ENCODE results near the gene PRKAG2.

PRKAG2 gene

GRCh38 chr7:151921451-151921850 is 44.5 kb upstream of the PRKAG2 start:
- Histone ChIP-seq H3K9me3 (ENCODE audit: insufficient read depth, low read depth, low read length) (no peaks in the 10 kb centered on the region), H3K4me2 (ENCODE audit: low read depth, low read length, poor library complexity, severe bottlenecking) (no peak overlapping the region), H3K27me3 (ENCODE audit: insufficient read depth, low read length, poor library complexity, severe bottlenecking) (no peaks in the 10 kb centered on the region), H2AFZ (ENCODE audit: low read length) (no peak overlapping the region), H4K20me1 (ENCODE audit: insufficient read depth, low read length, poor library complexity, severe bottlenecking) (no peaks in the 10 kb centered on the region), H3K36me3 (ENCODE audit: insufficient read depth, low read length) (no peaks in the 10 kb centered on the region), H3K4me1 (ENCODE audit: insufficient read depth, low read length, poor library complexity, severe bottlenecking) (no peaks in the 10 kb centered on the region), H3K9me2 (replicated peaks; ENCODE audit: low read depth, low read length) (no peaks in the 10 kb centered on the region), H3K4me3 (ENCODE audit: low read length, poor library complexity, severe bottlenecking) (no peak overlapping the region), H3K9ac (ENCODE audit: low read depth, low read length, poor library complexity, severe bottlenecking) (no peak overlapping the region), H3K79me2 (ENCODE audit: insufficient read depth, low read length) (no peaks in the 10 kb centered on the region), H3F3A (ENCODE audit: low read depth) (no peaks in the 10 kb centered on the region)
- no peak for TF ChIP-seq EZH2phosphoT487 (IDR thresholded peaks at IDR 0.05; ENCODE audit: borderline replicate concordance)

- Histone ChIP-seq H3K9ac (ENCODE audit: low read depth, low read length, poor library complexity, severe bottlenecking) (no peak overlapping the region), H3K27me3 (ENCODE audit: insufficient read depth, low read length, poor library complexity, severe bottlenecking) (no peaks in the 10 kb centered on the region), H4K20me1 (ENCODE audit: insufficient read depth, low read length, poor library complexity, severe bottlenecking) (no peaks in the 10 kb centered on the region), H2AFZ (ENCODE audit: low read length) (no peak overlapping the region), H3K4me2 (ENCODE audit: low read depth, low read length, poor library complexity, severe bottlenecking) (no peak overlapping the region), H3K79me2 (ENCODE audit: insufficient read depth, low read length) (no peaks in the 10 kb centered on the region), H3K9me2 (replicated peaks; ENCODE audit: low read depth, low read length) (no peaks in the 10 kb centered on the region), H3K4me1 (ENCODE audit: insufficient read depth, low read length, poor library complexity, severe bottlenecking) (no peaks in the 10 kb centered on the region), H3K4me3 (ENCODE audit: low read length, poor library complexity, severe bottlenecking) (no peak overlapping the region), H3K36me3 (ENCODE audit: insufficient read depth, low read length) (no peaks in the 10 kb centered on the region), H3F3A (ENCODE audit: low read depth) (no peaks in the 10 kb centered on the region), H3K9me3 (ENCODE audit: insufficient read depth, low read depth, low read length) (no peaks in the 10 kb centered on the region)
- TF ChIP-seq CTCF (conservative IDR thresholded peaks at IDR 0.05; ENCODE audit: low read length) = no peak
- no peak for TF ChIP-seq EZH2phosphoT487 (IDR thresholded peaks at IDR 0.05; ENCODE audit: borderline replicate concordance)
These were observed 43.6 kb upstream of the PRKAG2 start for GRCh38 chr7:151920488-151920887.

DNA sequence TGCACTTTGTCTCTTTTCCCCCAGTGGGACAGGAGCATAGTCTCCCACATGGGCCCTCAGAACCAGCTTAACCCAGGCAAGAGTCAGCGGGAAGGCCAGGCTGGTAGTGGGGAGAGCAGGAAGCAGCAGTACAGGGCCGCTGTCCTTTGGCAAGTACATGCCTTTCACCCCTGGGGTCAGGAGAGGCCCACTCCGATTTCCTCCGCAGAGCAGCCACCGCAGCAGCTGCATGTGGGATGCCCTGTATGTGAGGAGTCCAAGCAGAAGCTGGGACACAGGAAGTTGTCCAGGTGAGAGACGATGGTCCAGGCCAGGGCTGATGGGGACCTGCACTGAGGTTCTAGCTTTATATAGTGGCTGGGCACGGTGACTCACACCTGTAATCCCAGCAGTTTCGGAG is 42.7 kb upstream of the PRKAG2 start:
- H2AFZ ChIP-seq (ENCODE audit: low read length) = no peak overlapping the region
- no peaks in the 10 kb centered on the region for H3K9me2 ChIP-seq (replicated peaks; ENCODE audit: low read depth, low read length)
- H3K9me3 ChIP-seq (ENCODE audit: insufficient read depth, low read depth, low read length) = no peaks in the 10 kb centered on the region
- H3K4me3 ChIP-seq (ENCODE audit: low read length, poor library complexity, severe bottlenecking) = no peak overlapping the region
- H3K36me3 ChIP-seq (ENCODE audit: insufficient read depth, low read length) = no peaks in the 10 kb centered on the region
- TF ChIP-seq EZH2phosphoT487 (IDR thresholded peaks at IDR 0.05; ENCODE audit: borderline replicate concordance) = no peak
- no peak for TF ChIP-seq CTCF (conservative IDR thresholded peaks at IDR 0.05; ENCODE audit: low read length)
- no peaks in the 10 kb centered on the region for H3K79me2 ChIP-seq (ENCODE audit: insufficient read depth, low read length)
- no peaks in the 10 kb centered on the region for H4K20me1 ChIP-seq (ENCODE audit: insufficient read depth, low read length, poor library complexity, severe bottlenecking)
- no peaks in the 10 kb centered on the region for H3K4me1 ChIP-seq (ENCODE audit: insufficient read depth, low read length, poor library complexity, severe bottlenecking)
- no peaks in the 10 kb centered on the region for H3F3A ChIP-seq (ENCODE audit: low read depth)
- H3K9ac ChIP-seq (ENCODE audit: low read depth, low read length, poor library complexity, severe bottlenecking) = no peak overlapping the region
- no peak overlapping the region for H3K4me2 ChIP-seq (ENCODE audit: low read depth, low read length, poor library complexity, severe bottlenecking)
- no peaks in the 10 kb centered on the region for H3K27me3 ChIP-seq (ENCODE audit: insufficient read depth, low read length, poor library complexity, severe bottlenecking)

- Histone ChIP-seq H3K4me1 (ENCODE audit: insufficient read depth, low read length, poor library complexity, severe bottlenecking) (no peaks in the 10 kb centered on the region), H3F3A (ENCODE audit: low read depth) (no peaks in the 10 kb centered on the region), H3K36me3 (ENCODE audit: insufficient read depth, low read length) (no peaks in the 10 kb centered on the region), H3K9me3 (ENCODE audit: insufficient read depth, low read depth, low read length) (no peaks in the 10 kb centered on the region), H2AFZ (ENCODE audit: low read length) (no peak overlapping the region), H3K27me3 (ENCODE audit: insufficient read depth, low read length, poor library complexity, severe bottlenecking) (no peaks in the 10 kb centered on the region), H4K20me1 (ENCODE audit: insufficient read depth, low read length, poor library complexity, severe bottlenecking) (no peaks in the 10 kb centered on the region), H3K79me2 (ENCODE audit: insufficient read depth, low read length) (no peaks in the 10 kb centered on the region), H3K9ac (ENCODE audit: low read depth, low read length, poor library complexity, severe bottlenecking) (no peak overlapping the region), H3K9me2 (replicated peaks; ENCODE audit: low read depth, low read length) (no peaks in the 10 kb centered on the region), H3K4me3 (ENCODE audit: low read length, poor library complexity, severe bottlenecking) (no peak overlapping the region), H3K4me2 (ENCODE audit: low read depth, low read length, poor library complexity, severe bottlenecking) (no peak overlapping the region)
- no peak for TF ChIP-seq CTCF (conservative IDR thresholded peaks at IDR 0.05; ENCODE audit: low read length)
- TF ChIP-seq EZH2phosphoT487 (IDR thresholded peaks at IDR 0.05; ENCODE audit: borderline replicate concordance) = no peak
These were observed 41.6 kb upstream of the PRKAG2 start for GRCh38 chr7:151918510-151918843.
